HepG2 (cell line): ENCODE data around the gene VSX1. TPM values are rescaled to one million over a fixed set of nuclear protein-coding genes. Genes with fewer than 3 reads are reported as not detected.

ENCODE experiments used
- AFF4 ChIP-seq: sonication (generic); formaldehyde crosslinking; IDR thresholded peaks from 2 replicates; pipeline ENCODE4 v1.4.0; 2020; ENCODE audit warnings: missing genetic modification reagents
- AHDC1 ChIP-seq: sonication (generic); formaldehyde crosslinking; IDR thresholded peaks from 2 replicates; pipeline ENCODE4 v1.5.1; 2020; ENCODE audit warnings: mild to moderate bottlenecking, missing genetic modification reagents, borderline replicate concordance
- CEBPB ChIP-seq: IDR thresholded peaks from 2 replicates; pipeline ENCODE4 v1.6.1; 2011; ENCODE audit warnings: low read depth, low read length, improper control_type of control experiment, borderline replicate concordance
- ETV6 ChIP-seq: sonication (generic); formaldehyde crosslinking; conservative IDR thresholded peaks from 2 replicates; pipeline ENCODE4 v1.4.0; 2020; ENCODE audit warnings: missing genetic modification reagents
- HDAC6 ChIP-seq: fragments of 200-600 bp; sonication (generic); IDR thresholded peaks from 2 replicates; pipeline ENCODE4 v1.7.0; 2017; ENCODE audit warnings: mild to moderate bottlenecking, antibody characterized with exemption, low read length, low read depth
- REL ChIP-seq: sonication (generic); formaldehyde crosslinking; conservative IDR thresholded peaks from 2 replicates; pipeline ENCODE4 v1.8.0; 2022; ENCODE audit warnings: mild to moderate bottlenecking, missing genetic modification reagents, moderate library complexity
- SALL1 ChIP-seq: sonication (generic); formaldehyde crosslinking; IDR thresholded peaks from 2 replicates; pipeline ENCODE4 v1.8.0; 2022; ENCODE audit warnings: mild to moderate bottlenecking, missing genetic modification reagents
- SOX5 ChIP-seq: IDR thresholded peaks from 2 replicates; pipeline ENCODE4 v1.6.1; 2016; ENCODE audit warnings: borderline replicate concordance
- ZMAT5 ChIP-seq: sonication (generic); formaldehyde crosslinking; IDR thresholded peaks from 2 replicates; pipeline ENCODE4 v1.5.0; 2020; ENCODE audit warnings: mild to moderate bottlenecking, low read depth, missing genetic modification reagents, borderline replicate concordance
- ZNF275 ChIP-seq: sonication (generic); formaldehyde crosslinking; IDR thresholded peaks from 2 replicates; pipeline ENCODE4 v1.8.0; 2022; ENCODE audit warnings: missing genetic modification reagents, mild to moderate bottlenecking, inconsistent platforms, borderline replicate concordance
- ZNF646 ChIP-seq: sonication (generic); formaldehyde crosslinking; IDR thresholded peaks from 2 replicates; pipeline ENCODE4 v1.9.0; 2021; ENCODE audit warnings: mild to moderate bottlenecking, missing genetic modification reagents
- polyA plus RNA-seq, 8 experiments: library from polyadenylated mRNA; depleted of rRNA in 3 of 8; stranded (reverse) in 7 of 8; unstranded in 1 of 8; fragments of >200 nt; fragmentation: Illumina TruSeq in 4 of 8; extraction: Trizol in 4 of 8; gene quantifications; 2 replicates each; pipeline versions ENCODE4 v1.2.1 to v1.2.3, GENCODE V29; 2011 to 2016; ENCODE audit warnings: low read depth in 4 of 8, missing spikeins in 1 of 8, mixed read lengths in 1 of 8; ENCODE audit not compliant: insufficient read depth in 1 of 8
- total RNA-seq, 5 experiments: library from RNA; depleted of rRNA; stranded (reverse); fragments of >200 nt; fragmentation: Illumina TruSeq; extraction: Trizol; gene quantifications; 2 replicates each; pipeline ENCODE4 v1.2.3, GENCODE V29; 2016; ENCODE audit warnings: low read depth in 1 of 5

Gene VSX1
- total and polyA plus RNA-seq, 2 of the 13 experiments (the other 11 are each of a cell fraction or from before 2014, with no cell fraction given), result 0.04 TPM; not detected in 1

- no peak for TF ChIP-seq AHDC1 (CRISPR knock-in tag)
- no peak for TF ChIP-seq HDAC6
- no peak for TF ChIP-seq CEBPB
- no peak for TF ChIP-seq ETV6 (CRISPR knock-in tag)
- TF ChIP-seq SALL1 (CRISPR knock-in tag), result peak; percentile 44
- no peak for TF ChIP-seq ZNF646 (CRISPR knock-in tag)
- no peak for TF ChIP-seq REL (CRISPR knock-in tag)
- TF ChIP-seq SOX5 (CRISPR knock-in tag), result 0 out of 2 replicates have a peak, but pooled peaks have one; percentile 19
- no peak for TF ChIP-seq ZMAT5 (CRISPR knock-in tag)
- TF ChIP-seq AFF4 (CRISPR knock-in tag), result no peak
- TF ChIP-seq ZNF275, result no peak
Observed at GRCh38 chr20:25046181-25046641, 35.7 kb downstream of the VSX1 start (continued).
